Fibroblast of lung (primary cell): ENCODE data around the gene AMN. TPM values are rescaled to one million over a fixed set of nuclear protein-coding genes. Genes with fewer than 3 reads are reported as not detected.

ENCODE experiments used
- DNase-seq, 2 donors: peaks; one replicate each; pipeline versions ENCODE4 v3.0.0 to v3.0.0-alpha.2; 2010; ENCODE audit warnings: low read depth in 2 of 2
- H2AFZ ChIP-seq: 2 replicates; pipeline ENCODE4 v1.5.1; 2012; ENCODE audit warnings: low read length, control low read depth, inconsistent platforms
- H3K27ac ChIP-seq: 2 replicates; pipeline ENCODE4 v1.5.1; 2011; ENCODE audit warnings: low read length, control low read depth; ENCODE audit not compliant: insufficient read depth
- H3K27me3 ChIP-seq: 2 replicates; pipeline ENCODE4 v1.5.1; 2011; ENCODE audit warnings: mild to moderate bottlenecking, low read length; ENCODE audit not compliant: control insufficient read depth, insufficient read depth
- H3K36me3 ChIP-seq: 2 replicates; pipeline ENCODE4 v1.5.1; 2011; ENCODE audit warnings: low read length; ENCODE audit not compliant: control insufficient read depth, insufficient read depth
- H3K4me1 ChIP-seq: 2 replicates; pipeline ENCODE4 v1.5.1; 2011; ENCODE audit warnings: low read length; ENCODE audit not compliant: control insufficient read depth, insufficient read depth; ENCODE audit errors: extremely low read depth
- H3K4me2 ChIP-seq: 2 replicates; pipeline ENCODE4 v1.5.1; 2011; ENCODE audit warnings: low read length, control low read depth; ENCODE audit not compliant: insufficient read depth; ENCODE audit errors: extremely low read depth
- H3K4me3 ChIP-seq, 4 experiments: fragments of 200-600 bp in 1 of 4; sonication (generic) in 1 of 4; replicated peaks in 1 of 4; 2 replicates each; pipeline ENCODE4 v1.5.1; 2011 to 2016; ENCODE audit warnings: low read length in 4 of 4, low read depth in 3 of 4, mild to moderate bottlenecking in 3 of 4, control low read depth in 2 of 4, inconsistent platforms in 1 of 4, mixed read lengths in 1 of 4; ENCODE audit not compliant: insufficient read depth in 1 of 4; ENCODE audit errors: control extremely low read depth in 1 of 4
- H3K79me2 ChIP-seq: 2 replicates; pipeline ENCODE4 v1.5.1; 2012; ENCODE audit warnings: mild to moderate bottlenecking, low read length, inconsistent platforms; ENCODE audit not compliant: control insufficient read depth, insufficient read depth
- H3K9ac ChIP-seq: 2 replicates; pipeline ENCODE4 v1.5.1; 2011; ENCODE audit warnings: mild to moderate bottlenecking, low read length, control low read depth; ENCODE audit not compliant: insufficient read depth
- H3K9me3 ChIP-seq: 2 replicates; pipeline ENCODE4 v1.5.1; 2012; ENCODE audit warnings: low read depth, low read length; ENCODE audit not compliant: control insufficient read depth, insufficient read depth
- H4K20me1 ChIP-seq: 2 replicates; pipeline ENCODE4 v1.5.1; 2011; ENCODE audit warnings: low read length; ENCODE audit not compliant: control insufficient read depth, insufficient read depth; ENCODE audit errors: extremely low read depth
- EZH2 ChIP-seq: IDR thresholded peaks from 2 replicates; pipeline ENCODE4 v1.5.1; 2012; ENCODE audit warnings: low read length, control low read depth, mild to moderate bottlenecking; ENCODE audit errors: missing control alignments
- polyA plus RNA-seq, 2 donors: library from polyadenylated mRNA; depleted of rRNA in 1 of 2; stranded (reverse) in 1 of 2; unstranded in 1 of 2; fragments of >200 nt; gene quantifications; 2 replicates each; pipeline ENCODE4 v1.2.1, GENCODE V29; 2011 to 2012; ENCODE audit warnings: missing spikeins in 1 of 2
- total RNA-seq: library from RNA; depleted of rRNA; stranded (reverse); fragments of >200 nt; gene quantifications from 2 replicates; pipeline ENCODE4 v1.2.1, GENCODE V29; 2014
- TF ChIP-seq, protein P1 (sequence below), 2 donors: IDR thresholded peaks in 1 of 2; conservative IDR thresholded peaks in 1 of 2; 1 replicate in 1 of 2; 2 replicates in 1 of 2; pipeline ENCODE4 v1.5.1; 2011 to 2012; ENCODE audit warnings: low read length in 2 of 2, control low read depth in 1 of 2, inconsistent platforms in 1 of 2, low read depth in 1 of 2, mild to moderate bottlenecking in 1 of 2

The AMN gene
- total and polyA plus RNA-seq, 2 donors (not counting 1 experiment from before 2014, with no cell fraction given): under 0.01 TPM; not detected in 1

DNA sequence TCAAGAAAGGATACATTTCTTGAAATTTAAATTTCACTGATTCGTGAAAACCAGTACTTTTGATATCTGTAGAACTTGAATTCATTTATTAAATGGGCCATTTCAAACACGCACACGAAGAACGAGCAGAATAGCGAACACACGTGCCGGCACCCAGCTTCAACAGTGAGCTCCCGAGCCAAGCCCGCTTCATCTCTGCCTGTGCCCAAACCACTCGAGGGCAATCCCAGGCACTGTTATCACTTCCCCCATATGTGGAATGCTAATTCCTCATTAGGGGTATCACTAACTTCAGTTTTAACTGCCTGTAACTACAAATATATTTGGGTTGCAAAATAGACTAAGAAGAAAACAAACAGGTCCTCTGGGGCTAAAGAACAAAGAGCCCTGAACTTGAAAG lies 48.0 kb downstream of the AMN start:
- Histone ChIP-seq H3K36me3 (peaks cover 38% of the 10 kb centered on the region), H2AFZ (no peak overlapping the region), H4K20me1 (no peaks in the 10 kb centered on the region), H3K9ac (no peak overlapping the region), H3K27me3 (no peaks in the 10 kb centered on the region), H3K9me3 (no peaks in the 10 kb centered on the region), H3K4me1 (no peaks in the 10 kb centered on the region), H3K4me2 (no peak overlapping the region), H3K27ac (no peak overlapping the region), H3K79me2 (no peaks in the 10 kb centered on the region), H3K4me3 (no peak overlapping the region)
- no peak for DNase-seq
- TF ChIP-seq, protein P1, sequence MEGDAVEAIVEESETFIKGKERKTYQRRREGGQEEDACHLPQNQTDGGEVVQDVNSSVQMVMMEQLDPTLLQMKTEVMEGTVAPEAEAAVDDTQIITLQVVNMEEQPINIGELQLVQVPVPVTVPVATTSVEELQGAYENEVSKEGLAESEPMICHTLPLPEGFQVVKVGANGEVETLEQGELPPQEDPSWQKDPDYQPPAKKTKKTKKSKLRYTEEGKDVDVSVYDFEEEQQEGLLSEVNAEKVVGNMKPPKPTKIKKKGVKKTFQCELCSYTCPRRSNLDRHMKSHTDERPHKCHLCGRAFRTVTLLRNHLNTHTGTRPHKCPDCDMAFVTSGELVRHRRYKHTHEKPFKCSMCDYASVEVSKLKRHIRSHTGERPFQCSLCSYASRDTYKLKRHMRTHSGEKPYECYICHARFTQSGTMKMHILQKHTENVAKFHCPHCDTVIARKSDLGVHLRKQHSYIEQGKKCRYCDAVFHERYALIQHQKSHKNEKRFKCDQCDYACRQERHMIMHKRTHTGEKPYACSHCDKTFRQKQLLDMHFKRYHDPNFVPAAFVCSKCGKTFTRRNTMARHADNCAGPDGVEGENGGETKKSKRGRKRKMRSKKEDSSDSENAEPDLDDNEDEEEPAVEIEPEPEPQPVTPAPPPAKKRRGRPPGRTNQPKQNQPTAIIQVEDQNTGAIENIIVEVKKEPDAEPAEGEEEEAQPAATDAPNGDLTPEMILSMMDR (conservative IDR thresholded peaks at IDR 0.05 in 1 of 2, IDR thresholded peaks at IDR 0.05 in 1 of 2; ENCODE audit: low read depth in 1 of 2, low read length in 2 of 2): no peak
- TF ChIP-seq EZH2: no peak

DNA sequence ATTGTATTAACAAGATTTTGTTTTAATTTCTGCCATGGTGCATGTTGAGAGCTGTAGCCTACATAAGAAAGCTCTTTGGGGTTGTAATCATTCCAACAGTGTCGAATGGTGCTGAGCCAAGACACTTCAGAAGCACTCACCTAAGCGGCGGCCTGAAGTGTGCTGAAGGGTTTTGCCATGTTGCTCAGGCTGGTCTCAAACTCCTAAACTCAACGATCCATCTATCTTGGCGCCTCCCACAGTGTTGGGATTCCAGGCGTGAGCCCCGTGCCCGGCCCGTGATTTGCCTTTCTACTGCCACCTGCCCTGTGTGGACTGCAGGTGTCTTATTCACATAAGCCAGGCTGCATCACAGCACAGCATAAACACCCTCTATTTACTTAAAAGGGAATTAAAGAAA lies 48.9 kb downstream of the AMN start:
- TF ChIP-seq EZH2: no peak
- TF ChIP-seq, protein P1 (conservative IDR thresholded peaks at IDR 0.05 in 1 of 2, IDR thresholded peaks at IDR 0.05 in 1 of 2; ENCODE audit: low read depth in 1 of 2, low read length in 2 of 2): no peak
- no peaks in the 10 kb centered on the region for H3K9me3 ChIP-seq
- no peaks in the 10 kb centered on the region for H3K79me2 ChIP-seq
- H3K4me1 ChIP-seq: no peaks in the 10 kb centered on the region
- no peaks in the 10 kb centered on the region for H3K27me3 ChIP-seq
- no peak overlapping the region for H3K4me2 ChIP-seq
- no peaks in the 10 kb centered on the region for H4K20me1 ChIP-seq
- no peak overlapping the region for H3K9ac ChIP-seq
- H3K27ac ChIP-seq: no peak overlapping the region
- H3K36me3 ChIP-seq: peaks cover 42% of the 10 kb centered on the region
- H3K4me3 ChIP-seq: no peak overlapping the region
- no peak overlapping the region for H2AFZ ChIP-seq
- DNase-seq: no peak

DNA sequence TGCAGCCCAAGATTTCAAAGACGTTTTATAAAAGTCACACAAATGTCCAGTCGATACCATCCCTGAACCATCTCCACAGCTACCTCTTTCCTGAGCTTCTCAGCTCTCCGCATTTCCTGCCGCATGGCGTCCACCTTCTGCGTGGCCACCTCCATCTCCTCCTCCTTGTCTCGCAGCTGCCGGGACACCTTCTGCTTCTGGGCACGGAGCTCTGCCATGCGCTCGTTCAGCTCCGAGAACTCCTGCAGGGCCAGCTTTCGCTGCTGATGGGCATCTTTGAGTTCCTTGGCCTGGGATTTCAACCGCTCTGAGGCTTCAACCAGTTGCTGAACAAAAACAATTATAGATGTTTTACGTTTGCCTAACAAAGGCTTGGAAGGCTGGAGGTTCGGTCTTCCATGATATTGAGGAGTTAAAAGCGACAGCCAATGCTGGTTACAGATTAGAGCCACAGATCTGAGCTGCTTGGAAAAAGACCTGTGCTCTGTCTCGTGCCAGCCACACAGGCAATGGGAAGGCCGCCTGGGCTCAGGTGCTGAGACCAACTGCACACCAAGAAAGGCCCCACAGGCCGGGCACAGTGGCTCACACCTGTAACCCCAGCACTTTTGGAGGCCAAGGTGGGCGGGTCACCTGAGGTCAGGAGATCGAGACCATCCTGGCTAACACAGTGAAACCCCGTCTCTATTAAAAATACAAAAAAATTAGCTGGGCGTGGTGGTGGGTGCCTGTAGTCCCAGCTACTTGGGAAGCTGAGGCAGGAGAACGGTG lies 49.6 kb downstream of the AMN start:
- H3K27ac ChIP-seq: no peak overlapping the region
- H3K4me2 ChIP-seq: no peak overlapping the region
- no peak for DNase-seq
- no peak overlapping the region for H3K9ac ChIP-seq
- H3K36me3 ChIP-seq: peaks cover 42% of the 10 kb centered on the region
- H3K79me2 ChIP-seq: no peaks in the 10 kb centered on the region
- H2AFZ ChIP-seq: no peak overlapping the region
- no peaks in the 10 kb centered on the region for H3K9me3 ChIP-seq
- H3K4me3 ChIP-seq: no peak overlapping the region
- TF ChIP-seq, protein P1 (conservative IDR thresholded peaks at IDR 0.05 in 1 of 2, IDR thresholded peaks at IDR 0.05 in 1 of 2; ENCODE audit: low read depth in 1 of 2, low read length in 2 of 2): no peak
- TF ChIP-seq EZH2: no peak
- H3K4me1 ChIP-seq: no peaks in the 10 kb centered on the region
- no peaks in the 10 kb centered on the region for H4K20me1 ChIP-seq
- no peaks in the 10 kb centered on the region for H3K27me3 ChIP-seq
